Loucy (cell line): Measurements from ENCODE around the gene IGF2BP1.
"Not testable (repeated sequence)": the region's sequence is repeated elsewhere in the genome, so short reads cannot be mapped to it uniquely, and the experiment has no call there.

Source experiments
- H2AFZ ChIP-seq: fragments of 200-600 bp; sonication (generic); 2 replicates; pipeline ENCODE4 v1.6.0; 2016; ENCODE audit warnings: antibody characterized with exemption, mild to moderate bottlenecking, low read length, moderate library complexity
- H3F3A ChIP-seq: fragments of 200-600 bp; 2 replicates; pipeline ENCODE4 v1.6.0; 2016; ENCODE audit warnings: antibody characterized with exemption, low read depth, mild to moderate bottlenecking
- H3K27me3 ChIP-seq: fragments of 200-600 bp; sonication (generic); 2 replicates; pipeline ENCODE4 v1.6.1; 2014; ENCODE audit warnings: low read length, mild to moderate bottlenecking; ENCODE audit not compliant: insufficient read depth, poor library complexity, severe bottlenecking
- H3K36me3 ChIP-seq: fragments of 200-600 bp; sonication (generic); 2 replicates; pipeline ENCODE4 v1.6.1; 2016; ENCODE audit warnings: low read length; ENCODE audit not compliant: insufficient read depth
- H3K4me1 ChIP-seq: fragments of 200-600 bp; sonication (generic); 2 replicates; pipeline ENCODE4 v1.5.1; 2014; ENCODE audit warnings: low read length, mild to moderate bottlenecking; ENCODE audit not compliant: insufficient read depth, poor library complexity, severe bottlenecking
- H3K4me2 ChIP-seq: fragments of 200-600 bp; sonication (generic); 2 replicates; pipeline ENCODE4 v1.6.0; 2014; ENCODE audit warnings: antibody characterized with exemption, low read length, low read depth, mild to moderate bottlenecking; ENCODE audit not compliant: poor library complexity, severe bottlenecking
- H3K4me3 ChIP-seq: fragments of 200-600 bp; sonication (generic); 2 replicates; pipeline ENCODE4 v1.5.1; 2014; ENCODE audit warnings: low read length, mild to moderate bottlenecking, mixed read lengths; ENCODE audit not compliant: poor library complexity, severe bottlenecking
- H3K79me2 ChIP-seq: fragments of 200-600 bp; sonication (generic); 2 replicates; pipeline ENCODE4 v1.6.1; 2014; ENCODE audit warnings: low read length; ENCODE audit not compliant: insufficient read depth
- H3K9ac ChIP-seq: fragments of 200-600 bp; sonication (generic); 2 replicates; pipeline ENCODE4 v1.6.0; 2014; ENCODE audit warnings: mild to moderate bottlenecking, low read depth, low read length, moderate library complexity; ENCODE audit not compliant: poor library complexity, severe bottlenecking
- H3K9me2 ChIP-seq: fragments of 200-600 bp; sonication (generic); replicated peaks from 2 replicates; pipeline ENCODE4 v1.6.1; 2016; ENCODE audit warnings: low read depth, low read length, mixed read lengths
- H3K9me3 ChIP-seq: fragments of 200-600 bp; sonication (generic); 2 replicates; pipeline ENCODE4 v1.6.1; 2014; ENCODE audit warnings: mild to moderate bottlenecking, antibody characterized with exemption, low read length, low read depth; ENCODE audit not compliant: insufficient read depth
- H4K20me1 ChIP-seq: fragments of 200-600 bp; sonication (generic); 2 replicates; pipeline ENCODE4 v1.6.0; 2014; ENCODE audit warnings: antibody characterized with exemption, low read length, mild to moderate bottlenecking; ENCODE audit not compliant: insufficient read depth, poor library complexity, severe bottlenecking
- EZH2phosphoT487 ChIP-seq: fragments of 200-600 bp; IDR thresholded peaks from 2 replicates; pipeline ENCODE4 v1.6.1; 2018; ENCODE audit warnings: antibody characterized with exemption, mild to moderate bottlenecking, moderate library complexity, borderline replicate concordance
- TF ChIP-seq, protein P1 (sequence below): fragments of 200-600 bp; sonication (generic); conservative IDR thresholded peaks from 2 replicates; pipeline ENCODE4 v1.5.1; 2014; ENCODE audit warnings: mild to moderate bottlenecking, antibody characterized with exemption, low read length

The IGF2BP1 gene

DNA sequence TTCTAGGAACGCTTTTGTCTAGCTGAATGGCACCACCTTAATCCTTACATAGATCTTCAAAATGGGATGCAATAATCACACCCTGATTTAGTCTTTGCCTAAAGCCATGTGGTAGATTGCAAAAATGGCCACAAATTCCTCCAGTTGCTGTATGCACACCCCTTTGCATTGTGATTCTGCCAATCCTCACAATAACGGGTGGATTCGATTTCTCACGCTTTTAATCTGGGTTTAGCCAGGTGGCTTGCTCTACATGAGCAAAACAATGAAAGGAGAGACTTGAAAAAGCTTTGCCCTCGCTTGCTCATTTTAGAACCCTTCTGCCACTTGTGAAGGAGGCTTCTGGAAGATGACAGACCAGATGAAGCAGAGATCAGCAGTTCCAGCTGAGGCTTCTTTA lies 85.0 kb downstream of the IGF2BP1 start:
- H2AFZ ChIP-seq: no peak overlapping the region
- no peak overlapping the region for H3K9ac ChIP-seq
- no peaks in the 10 kb centered on the region for H3K27me3 ChIP-seq
- H3K9me2 ChIP-seq: no peaks in the 10 kb centered on the region
- H3K9me3 ChIP-seq: 0 out of 2 replicates have a peak, but pooled peaks cover 6% of the 10 kb centered on the region
- no peaks in the 10 kb centered on the region for H4K20me1 ChIP-seq
- H3K4me2 ChIP-seq: no peak overlapping the region
- no peaks in the 10 kb centered on the region for H3F3A ChIP-seq
- no peaks in the 10 kb centered on the region for H3K36me3 ChIP-seq
- no peak overlapping the region for H3K4me3 ChIP-seq
- H3K79me2 ChIP-seq: no peaks in the 10 kb centered on the region
- TF ChIP-seq, protein P1, sequence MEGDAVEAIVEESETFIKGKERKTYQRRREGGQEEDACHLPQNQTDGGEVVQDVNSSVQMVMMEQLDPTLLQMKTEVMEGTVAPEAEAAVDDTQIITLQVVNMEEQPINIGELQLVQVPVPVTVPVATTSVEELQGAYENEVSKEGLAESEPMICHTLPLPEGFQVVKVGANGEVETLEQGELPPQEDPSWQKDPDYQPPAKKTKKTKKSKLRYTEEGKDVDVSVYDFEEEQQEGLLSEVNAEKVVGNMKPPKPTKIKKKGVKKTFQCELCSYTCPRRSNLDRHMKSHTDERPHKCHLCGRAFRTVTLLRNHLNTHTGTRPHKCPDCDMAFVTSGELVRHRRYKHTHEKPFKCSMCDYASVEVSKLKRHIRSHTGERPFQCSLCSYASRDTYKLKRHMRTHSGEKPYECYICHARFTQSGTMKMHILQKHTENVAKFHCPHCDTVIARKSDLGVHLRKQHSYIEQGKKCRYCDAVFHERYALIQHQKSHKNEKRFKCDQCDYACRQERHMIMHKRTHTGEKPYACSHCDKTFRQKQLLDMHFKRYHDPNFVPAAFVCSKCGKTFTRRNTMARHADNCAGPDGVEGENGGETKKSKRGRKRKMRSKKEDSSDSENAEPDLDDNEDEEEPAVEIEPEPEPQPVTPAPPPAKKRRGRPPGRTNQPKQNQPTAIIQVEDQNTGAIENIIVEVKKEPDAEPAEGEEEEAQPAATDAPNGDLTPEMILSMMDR: no peak
- TF ChIP-seq EZH2phosphoT487: no peak
- no peaks in the 10 kb centered on the region for H3K4me1 ChIP-seq

DNA sequence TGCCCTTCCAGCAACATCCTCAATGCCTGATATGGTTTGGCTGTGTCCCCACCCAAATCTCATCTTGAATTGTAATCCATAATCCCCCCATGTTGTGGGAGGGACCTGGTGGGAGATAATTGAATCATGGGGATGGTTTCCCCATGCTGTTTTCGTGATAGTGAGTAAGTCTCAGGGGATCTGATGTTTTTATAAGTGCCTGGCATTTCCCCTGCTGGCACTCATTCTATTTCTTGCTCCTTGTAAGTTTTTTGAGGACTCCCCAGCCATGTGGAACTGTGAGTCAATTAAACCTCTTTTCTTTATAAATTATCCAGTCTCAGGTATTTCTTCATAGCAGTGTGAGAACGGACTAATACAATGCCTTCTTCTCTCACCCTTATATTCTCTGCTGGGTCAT lies 87.9 kb downstream of the IGF2BP1 start:
- H3K79me2 ChIP-seq, H2AFZ ChIP-seq, H3K27me3 ChIP-seq, H3K9ac ChIP-seq, H3F3A ChIP-seq, H3K9me3 ChIP-seq, H3K9me2 ChIP-seq, H3K4me3 ChIP-seq, H3K4me1 ChIP-seq, H3K36me3 ChIP-seq, H4K20me1 ChIP-seq, H3K4me2 ChIP-seq: not testable (repeated sequence)

DNA sequence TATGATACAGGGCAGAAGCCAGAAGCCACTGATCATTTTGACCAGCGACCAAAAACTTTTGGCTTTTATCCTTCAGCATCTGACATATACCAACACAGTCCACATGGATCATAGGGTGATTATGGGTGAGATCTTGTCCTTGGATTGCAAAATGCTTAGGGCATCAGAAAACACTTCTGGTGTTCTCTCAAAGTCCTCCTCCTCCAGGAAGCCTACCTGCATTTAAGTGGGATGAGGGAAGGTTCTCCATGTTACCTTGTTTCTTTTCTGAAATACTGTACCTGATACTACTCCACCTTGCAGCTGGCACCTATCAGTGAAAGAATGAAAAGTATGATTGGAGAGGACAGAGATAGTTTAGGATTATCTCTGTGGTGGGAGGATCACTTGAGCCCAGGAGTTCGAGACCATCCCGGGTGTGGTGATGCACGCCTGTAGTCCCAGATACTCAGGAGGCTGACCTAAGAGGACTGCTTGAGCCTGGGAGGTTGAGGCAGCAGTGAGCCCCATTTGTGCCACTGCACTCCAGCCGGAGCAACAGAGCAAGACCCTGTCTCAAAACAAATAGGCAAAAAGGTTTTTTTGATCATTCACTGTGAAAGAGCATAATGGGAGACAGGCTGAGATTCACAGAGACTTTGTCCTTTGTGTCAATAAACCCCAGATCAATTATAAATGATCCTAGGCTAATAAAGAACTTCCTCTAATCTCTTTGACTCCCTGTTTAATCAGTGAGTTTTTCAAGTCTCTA lies 88.6 kb downstream of the IGF2BP1 start:
- Histone ChIP-seq H3K9me2 (no peaks in the 10 kb centered on the region), H3F3A (no peaks in the 10 kb centered on the region), H4K20me1 (no peaks in the 10 kb centered on the region), H3K27me3 (no peaks in the 10 kb centered on the region), H3K36me3 (no peaks in the 10 kb centered on the region), H3K9ac (no peak overlapping the region), H3K4me2 (no peak overlapping the region), H3K9me3 (no peaks in the 10 kb centered on the region), H2AFZ (no peak overlapping the region), H3K4me3 (no peak overlapping the region), H3K79me2 (no peaks in the 10 kb centered on the region), H3K4me1 (no peaks in the 10 kb centered on the region)
- TF ChIP-seq, protein P1: no peak
- no peak for TF ChIP-seq EZH2phosphoT487

DNA sequence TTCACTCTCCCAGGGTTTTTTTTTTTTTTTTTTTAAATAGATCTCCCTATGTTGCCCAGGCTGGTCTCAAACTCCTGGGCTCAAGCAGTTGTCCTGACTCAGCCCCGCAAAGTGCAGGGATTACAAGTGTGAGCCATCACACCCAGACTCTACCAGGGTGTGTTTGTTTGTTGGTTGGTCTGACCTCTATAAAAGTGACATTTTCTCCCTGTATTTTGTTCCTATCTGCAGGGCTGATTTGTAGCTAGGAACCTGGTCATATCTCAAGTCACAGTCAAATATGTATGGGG lies 89.1 kb downstream of the IGF2BP1 start:
- H3K9me3 ChIP-seq: no peaks in the 10 kb centered on the region
- no peaks in the 10 kb centered on the region for H3K36me3 ChIP-seq
- H3K9me2 ChIP-seq: no peaks in the 10 kb centered on the region
- no peak overlapping the region for H3K4me3 ChIP-seq
- no peaks in the 10 kb centered on the region for H3K4me1 ChIP-seq
- H4K20me1 ChIP-seq: no peaks in the 10 kb centered on the region
- H3K4me2 ChIP-seq: no peak overlapping the region
- no peaks in the 10 kb centered on the region for H3K27me3 ChIP-seq
- H3K9ac ChIP-seq: no peak overlapping the region
- H3K79me2 ChIP-seq: no peaks in the 10 kb centered on the region
- 0 out of 2 replicates have a peak overlapping the region, but pooled peaks have one; percentile 50 for H2AFZ ChIP-seq
- TF ChIP-seq, protein P1: no peak
- no peak for TF ChIP-seq EZH2phosphoT487
- H3F3A ChIP-seq: no peaks in the 10 kb centered on the region
